ENCODE measurements around the gene FBXL7.

Gene FBXL7

GRCh38 chr5:15510831-15511230 lies 10.9 kb downstream of the FBXL7 start:
- TF ChIP-seq CTCF (conservative IDR thresholded peaks at IDR 0.05; ENCODE audit: low read depth, low read length): no peak
- no peak overlapping the region for H3K4me3 ChIP-seq (ENCODE audit: low read depth, low read length)
- DNase-seq (ENCODE audit: low read depth): no peak

DNA sequence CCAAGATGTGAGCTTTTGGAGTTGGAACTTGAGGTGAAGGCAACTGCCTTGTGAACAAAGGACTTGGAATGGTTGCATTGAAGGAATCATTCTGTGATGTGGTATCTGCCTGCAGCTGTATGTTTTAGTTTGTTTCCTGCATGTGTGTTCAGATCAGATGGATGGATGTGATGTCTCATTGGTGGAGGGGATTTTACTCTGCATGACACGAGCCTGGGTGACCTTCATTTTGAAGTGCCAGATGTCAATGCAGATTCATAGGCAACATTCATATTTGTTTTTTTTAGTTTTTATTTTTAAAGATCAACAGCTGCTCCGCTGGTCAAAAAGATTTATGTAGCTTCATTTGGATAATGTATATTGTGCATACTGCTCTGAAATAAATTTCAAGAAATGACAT lies 13.5 kb downstream of the FBXL7 start:
- DNase-seq (ENCODE audit: low read depth): no peak
- TF ChIP-seq CTCF (conservative IDR thresholded peaks at IDR 0.05; ENCODE audit: low read depth, low read length): no peak
- H3K4me3 ChIP-seq (ENCODE audit: low read depth, low read length): no peak overlapping the region

GRCh38 chr5:15513911-15514310 lies 13.9 kb downstream of the FBXL7 start:
- DNase-seq (ENCODE audit: low read depth): no peak
- no peak for TF ChIP-seq CTCF (conservative IDR thresholded peaks at IDR 0.05; ENCODE audit: low read depth, low read length)

GRCh38 chr5:15515229-15515628 lies 15.2 kb downstream of the FBXL7 start:
- peak; percentile 44 for TF ChIP-seq CTCF (conservative IDR thresholded peaks at IDR 0.05; ENCODE audit: low read depth, low read length)

More at GRCh38 chr5:15513911-15514310, 13.9 kb downstream of the FBXL7 start:
- H3K4me3 ChIP-seq (ENCODE audit: low read depth, low read length): no peak overlapping the region

DNA sequence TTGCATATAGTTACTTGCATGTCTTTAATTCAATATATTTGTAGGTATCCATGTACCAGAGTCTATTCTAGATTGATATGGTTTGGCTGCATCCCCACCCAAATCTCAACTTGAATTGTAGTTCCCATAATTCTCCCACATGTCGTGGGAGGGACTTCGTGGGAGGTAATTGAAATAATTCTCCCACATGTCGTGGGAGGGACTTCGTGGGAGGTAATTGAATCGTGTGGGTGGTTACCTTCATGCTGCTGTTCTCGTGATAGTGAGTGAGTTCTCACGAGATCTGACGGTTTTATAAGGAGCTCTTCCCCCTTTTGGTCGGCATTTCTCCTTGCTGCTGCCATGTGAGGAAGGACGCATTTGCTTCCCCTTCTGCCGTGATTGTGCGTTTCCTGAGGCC lies 16.5 kb downstream of the FBXL7 start:
- TF ChIP-seq CTCF (conservative IDR thresholded peaks at IDR 0.05; ENCODE audit: low read depth, low read length): no peak
- no peak overlapping the region for H3K4me3 ChIP-seq (ENCODE audit: low read depth, low read length)
- no peak for DNase-seq (ENCODE audit: low read depth)

More at GRCh38 chr5:15515229-15515628, 15.2 kb downstream of the FBXL7 start:
- no peak overlapping the region for H3K4me3 ChIP-seq (ENCODE audit: low read depth, low read length)
- DNase-seq (ENCODE audit: low read depth): peak; percentile 56

DNA sequence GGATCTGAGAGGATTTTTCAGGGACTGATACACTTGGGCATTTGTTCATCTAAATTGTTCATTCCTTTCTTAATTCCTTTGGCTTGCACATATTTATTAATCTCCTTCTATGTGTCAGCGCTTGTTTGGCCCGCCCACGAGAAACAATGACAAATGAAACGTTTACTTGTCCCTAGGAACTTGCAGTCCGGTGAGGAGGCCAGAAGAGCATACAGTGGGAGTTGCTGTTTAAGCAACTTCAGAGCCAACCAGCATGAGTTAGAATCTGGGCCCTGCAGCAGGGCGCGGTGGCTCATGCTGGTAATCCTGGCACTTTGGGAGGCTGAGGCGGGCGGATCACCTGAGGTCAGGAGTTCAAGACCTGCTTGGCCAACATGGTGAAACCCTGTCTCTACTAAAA lies 18.8 kb downstream of the FBXL7 start:
- DNase-seq (ENCODE audit: low read depth): no peak
- no peak overlapping the region for H3K4me3 ChIP-seq (ENCODE audit: low read depth, low read length)
- no peak for TF ChIP-seq CTCF (conservative IDR thresholded peaks at IDR 0.05; ENCODE audit: low read depth, low read length)

DNA sequence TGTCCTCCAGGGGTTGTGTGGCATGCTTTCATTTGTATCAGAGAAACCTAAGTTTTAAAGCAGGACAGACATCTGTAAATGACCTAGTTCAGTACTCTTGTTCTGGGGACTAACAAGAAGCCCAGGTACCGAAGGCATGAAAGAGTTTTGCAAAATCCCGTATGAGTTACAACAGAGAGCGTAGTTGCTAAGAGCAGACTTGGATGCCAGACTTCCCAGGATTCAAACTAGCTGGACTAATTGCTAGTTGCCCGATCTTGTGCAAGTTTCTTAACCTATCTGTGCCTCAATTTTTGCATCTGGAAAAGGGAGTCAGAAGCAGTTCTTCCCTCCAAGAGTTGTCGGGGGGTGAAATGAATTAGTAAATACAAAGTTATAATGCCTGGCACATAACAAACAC lies 20.9 kb downstream of the FBXL7 start:
- no peak overlapping the region for H3K4me3 ChIP-seq (ENCODE audit: low read depth, low read length)
- no peak for DNase-seq (ENCODE audit: low read depth)
- no peak for TF ChIP-seq CTCF (conservative IDR thresholded peaks at IDR 0.05; ENCODE audit: low read depth, low read length)
